CD14-positive monocyte (primary cell): ENCODE data around the gene SEC16B. TPM values are rescaled to one million over a fixed set of nuclear protein-coding genes. Genes with fewer than 3 reads are reported as not detected.

Experiments used
- DNase-seq, 3 donors: peaks; one replicate each; pipeline ENCODE4 v3.0.0-alpha.2; 2011 to 2022
- H2AFZ ChIP-seq: 2 replicates; pipeline ENCODE4 v1.6.0; 2012; ENCODE audit warnings: mild to moderate bottlenecking, low read depth, low read length, inconsistent platforms; ENCODE audit not compliant: insufficient read depth, poor library complexity, severe bottlenecking
- H3K27ac ChIP-seq, 2 donors: 1 replicate in 1 of 2; 2 replicates in 1 of 2; pipeline ENCODE4 v1.5.1; 2012 to 2013; ENCODE audit warnings: low read length in 2 of 2, control low read depth in 1 of 2, inconsistent platforms in 1 of 2, low read depth in 1 of 2, mild to moderate bottlenecking in 1 of 2
- H3K27me3 ChIP-seq, 2 donors: one replicate each; pipeline versions ENCODE4 v1.6.0 to v1.6.1; 2011 to 2013; ENCODE audit warnings: low read length in 2 of 2; ENCODE audit not compliant: control insufficient read depth in 2 of 2, insufficient read depth in 2 of 2
- H3K36me3 ChIP-seq, 2 donors: replicated peaks in 1 of 2; 1 replicate in 1 of 2; 2 replicates in 1 of 2; pipeline versions ENCODE4 v1.5.1 to v1.6.1; 2012 to 2013; ENCODE audit warnings: low read length in 2 of 2, control low read depth in 1 of 2, inconsistent platforms in 1 of 2, mild to moderate bottlenecking in 1 of 2; ENCODE audit not compliant: insufficient read depth in 2 of 2, control insufficient read depth in 1 of 2
- H3K4me1 ChIP-seq, 2 donors: 1 replicate in 1 of 2; 2 replicates in 1 of 2; pipeline versions ENCODE4 v1.5.1 to v1.6.1; 2012 to 2013; ENCODE audit warnings: low read length in 2 of 2, control low read depth in 1 of 2, inconsistent platforms in 1 of 2, mild to moderate bottlenecking in 1 of 2, moderate library complexity in 1 of 2; ENCODE audit not compliant: insufficient read depth in 2 of 2, control insufficient read depth in 1 of 2
- H3K4me2 ChIP-seq: replicated peaks from 2 replicates; pipeline ENCODE3; 2012; ENCODE audit warnings: low read length, moderate library complexity, mild to moderate bottlenecking; ENCODE audit not compliant: poor library complexity, severe bottlenecking; ENCODE audit errors: extremely low read depth
- H3K4me3 ChIP-seq, 3 experiments: fragments of 200-600 bp in 1 of 3; sonication (generic) in 1 of 3; replicated peaks in 1 of 3; 1 replicate in 2 of 3; 2 replicates in 1 of 3; pipeline ENCODE4 v1.5.1; 2011 to 2013; ENCODE audit warnings: low read length in 3 of 3, mild to moderate bottlenecking in 3 of 3, control low read depth in 2 of 3, low read depth in 2 of 3, inconsistent platforms in 1 of 3, moderate library complexity in 1 of 3
- H3K79me2 ChIP-seq: 2 replicates; pipeline ENCODE4 v1.6.0; 2012; ENCODE audit warnings: mild to moderate bottlenecking, control low read depth, inconsistent platforms, low read length, moderate library complexity; ENCODE audit not compliant: insufficient read depth
- H3K9ac ChIP-seq: 2 replicates; pipeline ENCODE4 v1.6.0; 2017; ENCODE audit warnings: low read length, mild to moderate bottlenecking; ENCODE audit not compliant: insufficient read depth, poor library complexity, severe bottlenecking
- H3K9me3 ChIP-seq, 2 donors: replicated peaks in 1 of 2; 1 replicate in 1 of 2; 2 replicates in 1 of 2; pipeline versions ENCODE4 v1.5.1 to v1.6.1; 2012 to 2013; ENCODE audit warnings: low read length in 2 of 2, control low read depth in 1 of 2; ENCODE audit not compliant: control insufficient read depth in 1 of 2, insufficient read depth in 1 of 2
- H4K20me1 ChIP-seq: 2 replicates; pipeline ENCODE4 v1.6.0; 2012; ENCODE audit warnings: mild to moderate bottlenecking, low read length, control low read depth, moderate library complexity; ENCODE audit not compliant: insufficient read depth
- H3K27ac Mint-ChIP-seq, 7 donors: one replicate each; pipeline ENCODE4 v1.8.0; 2020; ENCODE audit warnings: mild to moderate bottlenecking in 7 of 7, mixed read lengths in 7 of 7, moderate library complexity in 6 of 7, inconsistent platforms in 2 of 7
- H3K27me3 Mint-ChIP-seq, 3 donors: one replicate each; pipeline ENCODE4 v1.8.0; 2021 to 2022; ENCODE audit warnings: low read depth in 3 of 3, mild to moderate bottlenecking in 3 of 3, mixed read lengths in 3 of 3, moderate library complexity in 3 of 3, inconsistent platforms in 1 of 3
- H3K36me3 Mint-ChIP-seq, 2 donors: one replicate each; pipeline ENCODE4 v1.8.0; 2020; ENCODE audit warnings: mixed read lengths in 2 of 2, inconsistent platforms in 1 of 2, mild to moderate bottlenecking in 1 of 2
- H3K4me1 Mint-ChIP-seq: one replicate; pipeline ENCODE4 v1.8.0; 2020; ENCODE audit warnings: mild to moderate bottlenecking, mixed read lengths
- H3K4me3 Mint-ChIP-seq, 2 donors: one replicate each; pipeline ENCODE4 v1.8.0; 2020; ENCODE audit warnings: mild to moderate bottlenecking in 2 of 2, mixed read lengths in 2 of 2, moderate library complexity in 1 of 2
- H3K9me3 Mint-ChIP-seq, 7 donors: one replicate each; pipeline ENCODE4 v1.8.0; 2020 to 2022; ENCODE audit warnings: mixed read lengths in 7 of 7, mild to moderate bottlenecking in 6 of 7, moderate library complexity in 6 of 7, inconsistent platforms in 2 of 7
- CTCF ChIP-seq: fragments of 200-600 bp; IDR thresholded peaks from one replicate; pipeline ENCODE4 v1.8.0; 2022; ENCODE audit warnings: antibody characterized with exemption, mild to moderate bottlenecking
- WGBS: methylation state at CpG from one replicate; pipeline ENCODE4 v1.1.5; 2013; ENCODE audit warnings: missing lambda C conversion rate; ENCODE audit not compliant: insufficient coverage; 5-methylcytosine and 5-hydroxymethylcytosine counted together
- intact Hi-C, 2 donors: fragments of 100-400 bp; cut with micrococcal nuclease; formaldehyde crosslinking; loops; one replicate each; pipeline versions ENCODE4 v1.15.0 to v1.15.1; 2023
- polyA plus RNA-seq, 3 donors: library from polyadenylated mRNA; depleted of rRNA in 1 of 3; unstranded in 2 of 3; stranded (reverse) in 1 of 3; fragments of 300-500 nt in 2 of 3; fragments of >200 nt in 1 of 3; fragmentation: Illumina TruSeq in 2 of 3; gene quantifications; 1 replicate in 2 of 3; 2 replicates in 1 of 3; pipeline ENCODE4 v1.2.3, GENCODE V29; 2012 to 2021

Gene SEC16B
- polyA plus RNA-seq, 3 donors: 0.10 to 2.0 TPM; not detected in 1

DNA sequence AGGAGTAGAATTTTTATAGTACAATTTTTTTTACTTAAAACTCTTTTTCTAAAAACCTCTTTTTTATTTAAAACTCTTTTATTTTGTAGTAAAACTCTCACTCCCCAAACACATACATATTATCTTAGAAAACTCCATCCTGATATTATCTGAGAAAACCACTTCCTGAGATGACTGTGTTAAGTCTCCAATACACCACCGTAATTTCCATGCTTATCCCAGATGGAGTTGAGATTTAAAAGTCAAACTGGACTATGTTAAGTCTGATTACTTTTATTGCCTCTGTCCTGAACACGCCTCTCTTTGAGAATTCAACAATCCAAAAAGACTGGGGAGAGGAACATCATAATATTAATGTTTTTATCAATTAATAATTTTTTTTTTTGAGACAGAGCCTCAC, 3.7 kb downstream of the SEC16B start:
- Mint-ChIP-seq H3K36me3 (peaks cover 0 to 2% of the 10 kb centered on the region in 2 donors), H3K4me1 (no peaks in the 10 kb centered on the region), H3K9me3 (peaks cover 0 to 3% (median 0%) of the 10 kb centered on the region in 7 donors), H3K27ac (no peak overlapping the region), H3K4me3 (no peak overlapping the region), H3K27me3 (no peaks in the 10 kb centered on the region)
- Histone ChIP-seq H2AFZ (no peak overlapping the region), H3K79me2 (no peaks in the 10 kb centered on the region), H3K27me3 (no peaks in the 10 kb centered on the region), H3K9ac (no peak overlapping the region), H3K4me3 (no peak overlapping the region), H3K27ac (no peak overlapping the region), H3K4me2 (no peak overlapping the region), H3K36me3 (no peaks in the 10 kb centered on the region), H3K4me1 (no peaks in the 10 kb centered on the region), H3K9me3 (no peaks in the 10 kb centered on the region), H4K20me1 (no peaks in the 10 kb centered on the region)
- DNase-seq: no peak
- intact Hi-C loops: no loop called here
- WGBS: no CpG with 5 or more reads among the region's 2 CpGs
- no peak for TF ChIP-seq CTCF

GRCh38 chr1:177965293-177965692, 4.6 kb downstream of the SEC16B start:
- H3K9me3 ChIP-seq: no peaks in the 10 kb centered on the region
- no peaks in the 10 kb centered on the region for H3K27me3 ChIP-seq
- no peak for TF ChIP-seq CTCF
- H3K36me3 ChIP-seq: no peaks in the 10 kb centered on the region
- H4K20me1 ChIP-seq: no peaks in the 10 kb centered on the region
- Mint-ChIP-seq H3K9me3 (peaks cover 0 to 3% (median 0%) of the 10 kb centered on the region in 7 donors), H3K27ac (no peak overlapping the region), H3K27me3 (peaks cover 0 to under 1% (median 0%) of the 10 kb centered on the region in 3 donors), H3K4me3 (no peak overlapping the region), H3K36me3 (peaks cover 0 to 2% of the 10 kb centered on the region in 2 donors), H3K4me1 (no peaks in the 10 kb centered on the region)
- H3K9ac ChIP-seq: no peak overlapping the region
- H2AFZ ChIP-seq: no peak overlapping the region
- H3K4me2 ChIP-seq: no peak overlapping the region
- H3K27ac ChIP-seq: no peak overlapping the region
- no CpG with 5 or more reads among the region's 4 CpGs for WGBS
- H3K4me1 ChIP-seq: no peaks in the 10 kb centered on the region
- DNase-seq: no peak
- no peak overlapping the region for H3K4me3 ChIP-seq
- no peaks in the 10 kb centered on the region for H3K79me2 ChIP-seq
- intact Hi-C loops: no loop called here
